Posterior cingulate gyrus (tissue), 11 donors: ENCODE data around the gene GRSF1.
"Not testable (repeated sequence)": the region's sequence is repeated elsewhere in the genome, so short reads cannot be mapped to it uniquely, and the experiment has no call there.

ENCODE experiments used
- DNase-seq, 10 donors: peaks; one replicate each; pipeline versions ENCODE4 v3.0.0 to v3.0.0-alpha.2; 2020 to 2021; ENCODE audit warnings: mixed read lengths in 3 of 10
- intact Hi-C: fragments of 100-400 bp; cut with DNase I; formaldehyde crosslinking; loops from one replicate; pipeline ENCODE4 v1.15.1; 2023

GRSF1 gene

DNA sequence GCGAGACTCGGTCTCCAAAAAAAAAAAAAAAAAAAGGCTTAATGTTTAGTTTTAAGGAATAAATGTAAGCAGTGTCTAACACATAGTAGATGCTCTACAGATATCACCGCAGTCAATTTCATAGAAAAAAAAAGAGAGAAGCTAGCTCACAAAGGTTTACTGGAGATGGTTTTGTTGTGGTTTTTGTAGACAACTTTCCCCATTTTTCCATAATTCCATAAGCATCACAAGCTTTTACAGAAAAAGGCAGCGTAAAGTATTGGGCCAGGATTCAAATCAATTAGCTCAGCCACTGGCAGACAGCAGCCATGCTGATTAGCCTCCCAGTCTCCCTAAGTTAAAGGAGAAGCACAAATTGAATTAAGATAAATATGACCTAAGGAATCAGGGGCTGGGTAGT is 1.5 kb downstream of the GRSF1 start:
- intact Hi-C loops, result loop anchor here (5.0 to 10.0 kb wide), 3 partner anchors 64 to 153 kb away; partner anchors contain the start of genes MOB1B, RUFY3 and UTP3
- DNase-seq, result no peak

DNA sequence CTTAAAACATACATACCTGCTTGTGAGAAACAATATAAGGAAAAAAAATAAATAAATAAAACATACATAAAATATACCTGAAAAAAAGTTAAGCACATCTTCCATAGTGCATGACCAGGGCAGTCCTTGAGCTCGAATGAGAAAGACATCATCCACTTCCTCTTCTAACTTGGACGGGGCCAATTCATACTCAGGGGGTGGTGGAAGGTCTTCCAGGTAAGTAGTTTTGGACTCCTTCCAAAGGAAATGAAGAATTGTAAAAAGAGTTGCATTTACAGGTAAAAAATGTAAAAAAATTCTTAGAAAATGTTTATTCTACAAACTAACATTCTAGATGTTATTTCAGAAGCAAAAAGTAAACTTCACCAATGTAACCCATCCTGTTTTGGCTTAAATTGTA is 3.6 kb downstream of the GRSF1 start:
- no peak for DNase-seq
- intact Hi-C loops, result loop anchor here (5.0 to 10.0 kb wide), 3 partner anchors 66 to 151 kb away; partner anchors contain the start of genes MOB1B, RUFY3 and UTP3

DNA sequence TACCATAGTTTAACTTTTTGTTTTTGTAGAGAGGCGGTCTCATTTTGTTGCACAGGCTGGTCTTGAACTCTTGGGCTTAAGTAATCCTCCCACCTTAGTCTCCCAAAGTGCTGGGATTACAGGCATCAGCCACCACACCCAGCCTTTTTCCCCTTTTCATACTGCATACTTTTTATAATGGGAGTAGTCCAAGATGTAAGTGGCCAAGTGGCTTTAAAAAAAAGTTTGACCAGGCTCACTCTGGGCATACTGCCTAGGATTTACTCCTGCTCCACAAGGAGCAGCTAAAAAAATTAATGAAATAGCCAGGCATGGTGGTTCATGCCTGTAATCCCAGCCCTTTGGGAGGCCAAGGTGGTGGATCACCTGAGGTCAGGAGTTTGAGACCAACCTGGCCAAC is 6.0 kb downstream of the GRSF1 start:
- no peak for DNase-seq
- intact Hi-C loops, result loop anchor here (10.0 kb wide), 1 partner anchor 149 kb away; the partner anchor contains the start of gene UTP3

DNA sequence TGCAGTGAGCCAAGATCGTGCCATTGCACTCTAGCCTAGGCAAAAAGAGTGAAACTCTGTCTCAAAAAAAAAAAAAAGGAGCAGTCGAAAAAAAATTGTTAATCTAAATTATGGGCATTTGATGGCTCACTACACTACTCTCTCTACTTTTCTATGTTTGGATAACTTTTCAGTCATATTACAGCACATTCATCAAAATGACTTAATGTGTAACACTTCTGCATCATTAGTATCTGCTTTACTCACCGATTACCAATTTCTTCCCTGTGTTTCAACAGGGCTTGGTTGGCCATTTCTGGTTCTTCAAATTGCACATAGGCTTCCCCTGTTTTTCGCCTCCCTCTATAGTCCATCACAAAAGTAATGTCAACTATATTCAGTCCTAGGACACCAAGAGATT is 8.4 kb downstream of the GRSF1 start:
- intact Hi-C loops, result loop anchor here (10.0 kb wide), 1 partner anchor 146 kb away; the partner anchor contains the start of gene UTP3
- DNase-seq, result no peak

DNA sequence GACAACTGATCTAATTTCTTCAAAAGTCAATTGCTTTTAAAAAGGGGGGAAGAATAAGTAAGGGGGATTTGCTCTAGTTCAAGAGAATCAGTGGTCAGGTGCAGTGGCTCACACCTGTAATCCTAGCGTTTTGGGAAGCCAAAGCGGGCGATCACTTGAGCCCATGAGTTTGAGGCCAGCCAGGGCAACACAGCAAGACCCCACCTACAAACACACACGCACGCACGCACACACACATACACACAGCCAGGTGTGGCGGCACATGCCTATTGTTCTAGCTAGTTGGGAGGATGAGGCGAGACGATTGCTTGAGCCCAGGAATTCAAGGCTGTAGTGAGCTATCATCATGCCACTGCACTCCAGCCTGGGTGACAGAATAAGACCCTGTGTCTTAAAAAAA is 9.6 kb downstream of the GRSF1 start:
- no peak for DNase-seq
- intact Hi-C loops, result loop anchor here (10.0 kb wide), 1 partner anchor 145 kb away; the partner anchor contains the start of gene UTP3

DNA sequence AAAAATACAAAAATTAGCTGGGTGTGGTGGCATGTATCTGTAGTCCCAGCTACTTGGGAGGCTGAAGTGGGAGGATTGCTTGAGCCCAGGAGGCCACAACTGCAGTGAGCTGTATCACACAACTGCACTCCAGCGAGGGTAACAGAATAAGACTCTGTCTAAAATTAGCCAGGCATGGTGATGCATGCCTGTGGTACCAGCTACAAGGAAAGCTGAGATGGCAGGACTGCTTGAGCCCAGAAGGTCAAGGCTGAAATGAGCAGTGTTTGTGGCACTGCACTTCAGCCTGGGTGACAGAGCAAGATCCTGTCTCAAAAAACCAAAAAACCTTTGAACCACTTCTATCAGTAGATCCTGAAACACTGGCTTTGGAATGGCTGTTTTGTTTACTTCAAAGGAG is 10.2 kb downstream of the GRSF1 start:
- DNase-seq, result no peak
- intact Hi-C loops, result no loop called here

DNA sequence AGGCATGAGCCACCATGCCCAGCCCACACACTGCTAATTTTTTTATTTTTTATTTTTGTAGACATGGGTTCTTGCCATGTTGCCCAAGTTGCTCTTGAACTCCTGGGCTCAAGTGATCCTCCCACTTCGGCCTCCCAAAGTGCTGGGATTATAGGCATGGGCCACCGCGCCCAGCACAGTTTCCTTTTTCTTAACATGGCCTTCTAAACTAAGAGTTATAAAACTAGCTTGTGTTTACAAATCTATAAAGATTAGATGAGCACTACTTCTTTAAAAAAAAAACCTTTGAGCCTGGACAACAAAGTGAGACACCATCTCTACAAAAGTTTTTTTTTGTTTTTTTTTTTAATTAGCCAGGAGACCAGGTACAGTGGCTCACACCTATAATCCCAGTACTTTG is 10.7 kb downstream of the GRSF1 start:
- intact Hi-C loops, result no loop called here
- DNase-seq, result no peak

DNA sequence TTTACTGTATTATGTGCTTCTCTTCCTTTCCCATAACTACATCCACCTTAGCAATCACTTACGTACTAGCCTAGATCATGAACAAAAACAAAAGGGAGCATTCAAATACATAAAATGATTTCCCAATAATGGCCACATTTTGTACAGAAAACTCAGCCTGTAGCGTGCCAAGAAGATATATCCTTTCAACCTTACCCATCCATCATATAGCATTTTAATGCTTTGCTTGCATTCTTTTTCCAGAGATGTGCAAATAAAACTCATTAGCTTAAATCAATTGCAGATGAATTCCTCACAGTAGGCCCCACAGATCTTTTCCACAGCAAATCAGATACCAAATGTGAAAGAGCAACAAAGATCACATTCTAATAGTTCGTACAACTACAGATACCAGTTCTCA is 20.8 kb downstream of the GRSF1 start:
- DNase-seq, result no peak
- intact Hi-C loops, result no loop called here

DNA sequence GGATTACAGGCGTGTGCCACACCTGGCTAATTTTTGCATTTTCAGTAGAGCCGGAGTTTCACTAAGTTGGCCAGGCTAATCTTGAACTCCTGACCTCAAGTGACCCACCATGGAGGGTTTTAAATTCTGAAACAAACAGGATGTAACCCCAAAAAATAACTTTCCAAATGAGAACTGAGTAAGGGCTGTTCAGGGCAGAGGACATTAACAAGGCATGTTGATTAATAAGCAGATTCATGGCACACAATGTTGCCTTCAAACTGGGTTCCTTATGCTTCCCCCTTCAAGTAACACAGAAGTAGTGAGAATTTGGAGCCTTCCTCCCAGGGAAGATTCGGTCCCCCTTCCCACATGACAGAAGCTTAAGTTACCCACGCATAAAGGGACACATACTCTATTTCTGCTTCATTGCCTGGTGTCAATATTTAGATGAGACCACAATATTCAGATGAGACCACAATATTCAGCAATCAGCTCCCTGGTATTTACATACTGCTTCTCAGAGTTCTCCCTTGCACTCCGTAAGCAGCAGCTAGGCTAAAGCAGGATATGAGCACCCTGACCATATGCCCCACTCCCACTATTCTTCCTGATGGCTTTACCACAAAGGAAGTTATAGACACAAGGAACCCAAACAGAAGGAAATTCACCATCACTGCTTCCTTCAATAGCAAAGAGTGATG is 21.4 kb downstream of the GRSF1 start:
- intact Hi-C loops, result no loop called here

DNA sequence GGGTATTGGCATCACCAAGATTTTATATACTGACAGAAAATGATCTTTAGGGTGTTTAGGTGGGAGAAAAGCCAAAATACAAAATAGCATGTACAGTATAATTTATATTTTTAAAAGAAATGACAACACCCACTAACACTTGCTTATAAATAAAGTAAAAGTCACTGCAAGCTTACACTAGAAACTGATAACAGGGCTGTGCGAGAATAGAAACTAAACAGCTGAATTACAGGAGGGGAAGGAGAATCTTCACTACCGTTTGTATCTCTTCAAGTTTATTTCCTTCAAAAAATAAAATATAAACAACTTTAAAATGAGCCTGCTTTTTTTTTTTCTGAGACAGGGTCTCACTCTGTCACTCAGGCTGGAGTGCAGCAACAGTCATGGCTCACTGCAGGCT is 22.8 kb downstream of the GRSF1 start:
- DNase-seq, result no peak
- intact Hi-C loops, result no loop called here

More for the DNA sequence above, 21.4 kb downstream of the GRSF1 start:
- no peak for DNase-seq

DNA sequence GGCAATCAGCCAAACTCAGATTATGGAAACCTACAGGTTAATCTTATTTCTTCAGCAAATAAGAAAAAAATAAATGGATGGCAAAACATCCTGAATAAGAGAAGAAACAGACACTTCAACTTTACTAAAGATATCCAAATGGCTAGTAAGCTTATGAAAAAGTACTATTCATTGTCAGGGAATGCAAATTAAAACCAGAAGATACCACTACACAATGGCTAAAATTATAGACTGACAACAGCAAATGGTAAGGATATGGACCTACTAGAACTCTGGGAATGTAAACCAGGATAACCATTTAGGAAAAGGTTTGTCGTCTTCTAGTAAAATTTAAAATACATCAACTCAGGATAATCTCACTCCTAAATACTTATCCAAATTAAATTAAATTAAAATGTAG is 24.3 kb downstream of the GRSF1 start:
- no peak for DNase-seq
- intact Hi-C loops, result no loop called here

DNA sequence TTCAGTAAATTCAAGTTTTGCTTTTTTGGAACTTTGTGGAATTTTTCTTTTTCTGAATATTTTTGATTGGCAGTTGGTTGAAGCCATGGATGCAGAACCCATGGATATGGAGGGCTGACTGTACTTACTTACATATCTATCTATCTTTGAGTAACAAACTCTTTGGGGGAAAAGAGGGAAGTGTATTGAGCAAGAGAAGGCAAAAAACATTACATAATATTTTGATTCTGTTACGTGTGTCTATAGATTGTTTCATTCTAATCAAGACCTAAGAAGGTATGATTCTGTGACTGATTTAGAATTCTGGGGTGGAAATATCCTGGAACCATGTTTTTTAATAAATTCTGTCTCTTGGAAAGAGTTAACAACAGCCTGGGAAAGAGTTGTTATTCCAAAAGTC is 31.5 kb downstream of the GRSF1 start:
- DNase-seq, result no peak
- intact Hi-C loops, result no loop called here

DNA sequence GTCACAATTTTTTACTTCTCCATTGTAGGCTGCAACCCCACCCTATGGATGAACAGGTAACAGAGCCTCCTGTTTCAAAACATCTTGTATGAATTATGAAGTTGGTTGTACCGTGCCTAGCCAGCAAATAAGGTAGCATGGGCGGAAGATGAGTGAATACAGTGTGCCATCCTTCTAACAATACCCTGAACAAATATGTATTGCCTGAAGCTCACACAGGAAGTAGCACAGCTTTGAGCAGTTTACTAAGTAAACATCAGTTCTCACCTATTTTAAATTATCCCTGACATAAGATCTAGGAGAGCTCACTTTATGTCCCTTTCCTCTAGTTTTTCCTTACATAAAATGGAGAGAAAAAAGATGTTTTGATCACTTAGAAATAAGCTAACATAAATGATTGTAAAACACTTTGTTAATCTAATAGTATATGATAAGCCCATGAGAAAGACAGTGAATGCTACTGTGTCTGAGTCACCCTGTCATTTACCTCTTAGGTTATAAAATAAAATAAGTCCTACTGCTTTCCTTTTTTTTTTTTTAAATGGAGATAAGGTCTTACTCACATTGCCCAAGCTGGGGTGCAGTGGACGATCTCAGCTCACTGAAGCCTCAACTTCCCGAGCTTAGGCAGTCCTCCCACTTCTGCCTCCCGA is 36.6 kb downstream of the GRSF1 start:
- no peak for DNase-seq
- intact Hi-C loops, result no loop called here

DNA sequence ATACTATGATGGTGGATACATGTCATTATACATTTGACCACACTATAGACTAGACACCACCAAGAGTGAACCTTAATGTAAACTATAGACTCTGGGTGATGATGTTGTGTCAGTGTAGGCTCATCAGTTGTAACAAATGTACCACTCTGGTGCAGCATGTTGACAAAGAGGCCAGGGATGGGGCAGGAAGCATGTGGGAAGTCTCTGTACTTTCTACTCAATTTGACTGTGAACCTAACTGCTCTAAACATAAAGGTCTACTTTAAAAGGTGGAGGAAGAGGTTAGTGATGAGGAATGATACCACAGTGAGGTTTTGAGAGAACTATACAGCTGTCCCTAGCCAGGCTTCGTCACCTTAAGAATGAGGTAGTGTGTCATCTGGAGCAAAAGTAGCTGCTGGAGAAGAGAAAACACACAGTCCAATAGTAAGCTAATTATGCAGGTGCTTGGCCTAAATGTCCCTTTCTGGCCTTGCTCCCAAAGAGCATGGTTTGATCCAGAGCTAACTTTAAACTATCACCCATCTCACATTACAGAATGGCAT is 38.4 kb downstream of the GRSF1 start:
- no peak for DNase-seq
- intact Hi-C loops, result no loop called here

DNA sequence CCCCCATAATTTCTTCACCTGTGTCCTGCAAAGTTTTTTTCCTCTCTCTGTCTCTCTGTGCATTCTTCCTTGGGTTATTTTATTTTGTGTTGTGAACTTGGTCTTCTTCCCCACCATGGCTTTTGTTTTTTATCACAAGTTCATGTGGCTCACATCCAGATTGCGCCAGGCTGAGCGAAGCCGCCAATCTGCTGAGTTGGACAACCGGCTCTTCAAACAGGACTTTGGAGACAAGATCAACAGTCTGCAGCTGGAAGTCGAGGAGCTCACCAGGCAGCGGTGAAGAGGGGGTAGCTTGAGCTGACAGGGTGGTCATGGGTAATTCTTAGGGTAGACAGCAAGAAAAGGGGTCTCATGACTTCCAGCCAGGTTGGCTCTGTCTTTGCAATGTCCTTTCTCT is 46.1 kb downstream of the GRSF1 start:
- intact Hi-C loops, result no loop called here
- no peak for DNase-seq

DNA sequence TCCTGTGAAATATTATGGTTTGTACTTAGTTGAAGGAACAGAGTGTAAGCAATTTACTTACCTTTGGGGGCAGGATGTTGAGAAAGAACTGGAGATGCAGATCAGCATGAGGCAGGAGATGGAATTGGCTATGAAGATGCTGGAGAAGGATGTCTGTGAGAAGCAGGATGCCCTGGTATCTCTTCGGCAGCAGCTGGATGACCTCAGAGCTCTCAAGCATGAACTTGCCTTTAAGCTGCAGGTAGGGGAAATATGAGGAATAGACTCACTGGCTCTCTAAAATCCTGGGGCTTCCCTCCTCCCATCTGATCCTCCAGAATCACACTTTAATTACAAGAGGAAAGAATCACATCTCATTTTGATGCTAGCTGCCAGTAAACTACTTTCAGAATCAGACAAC is 51.0 kb downstream of the GRSF1 start:
- no peak for DNase-seq
- intact Hi-C loops, result no loop called here

DNA sequence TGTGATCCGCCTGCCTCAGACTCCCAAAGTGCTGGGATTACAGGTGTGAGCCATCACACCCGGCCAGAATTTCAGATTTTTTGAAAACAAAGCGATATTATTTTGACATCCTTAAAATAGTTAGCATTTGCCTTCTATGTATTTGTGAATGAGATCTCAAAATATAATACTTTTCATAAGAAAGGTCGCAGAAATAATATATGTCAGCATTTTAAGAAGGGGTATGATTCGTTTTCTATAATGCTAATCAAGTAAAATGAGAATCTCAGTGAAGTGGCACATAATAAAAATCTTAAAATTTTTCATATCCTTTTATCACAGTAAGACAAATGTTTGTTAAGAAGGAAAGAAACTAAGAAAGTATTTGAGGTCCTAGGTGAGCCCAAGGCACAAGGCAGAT is 52.2 kb downstream of the GRSF1 start:
- intact Hi-C loops, result no loop called here
- no peak for DNase-seq

DNA sequence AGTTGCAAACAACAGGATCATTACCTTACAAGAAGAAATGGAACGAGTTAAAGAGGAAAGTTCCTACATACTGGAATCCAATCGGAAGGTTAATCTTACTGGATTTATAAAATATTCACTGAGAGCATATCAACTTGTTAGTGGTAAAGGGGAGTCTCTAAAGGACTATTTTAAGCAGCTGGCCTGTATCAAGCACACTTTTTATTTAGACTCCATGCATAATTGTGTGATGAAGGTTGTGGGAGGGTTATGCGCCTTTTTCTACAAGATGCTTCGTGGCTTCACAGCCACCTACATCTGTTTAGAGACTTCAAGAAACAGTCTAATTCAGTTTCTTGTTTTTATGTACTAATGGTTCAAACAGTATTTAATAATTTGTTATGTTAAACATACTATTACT is 56.6 kb downstream of the GRSF1 start:
- DNase-seq, result no peak

DNA sequence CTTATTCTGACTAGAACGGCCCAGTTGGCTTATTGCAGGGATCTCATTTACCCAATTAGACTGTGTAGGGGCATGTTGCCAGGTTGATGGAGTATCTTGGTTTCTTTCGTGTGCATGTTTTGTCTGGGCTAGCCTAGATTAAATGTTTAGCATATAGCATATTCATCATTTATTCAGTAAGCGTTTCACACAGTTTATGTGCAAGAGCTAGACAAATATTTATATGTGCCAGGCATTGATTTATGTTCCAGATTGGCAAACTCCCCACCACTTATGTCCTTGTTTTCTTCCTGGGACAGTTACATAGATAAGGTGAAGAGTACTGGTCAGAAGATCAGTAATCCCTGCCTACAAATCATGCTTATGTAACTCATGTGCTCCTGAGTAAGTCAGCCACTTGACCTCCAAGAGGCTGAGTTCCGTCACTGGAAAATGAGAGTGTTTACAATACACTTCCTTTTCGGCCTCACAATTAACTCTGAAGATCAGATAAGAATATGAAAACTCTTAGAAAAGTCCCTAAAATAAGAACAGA is 60.7 kb downstream of the GRSF1 start:
- no peak for DNase-seq

More for the DNA sequence above, 56.6 kb downstream of the GRSF1 start:
- intact Hi-C loops, result no loop called here

DNA sequence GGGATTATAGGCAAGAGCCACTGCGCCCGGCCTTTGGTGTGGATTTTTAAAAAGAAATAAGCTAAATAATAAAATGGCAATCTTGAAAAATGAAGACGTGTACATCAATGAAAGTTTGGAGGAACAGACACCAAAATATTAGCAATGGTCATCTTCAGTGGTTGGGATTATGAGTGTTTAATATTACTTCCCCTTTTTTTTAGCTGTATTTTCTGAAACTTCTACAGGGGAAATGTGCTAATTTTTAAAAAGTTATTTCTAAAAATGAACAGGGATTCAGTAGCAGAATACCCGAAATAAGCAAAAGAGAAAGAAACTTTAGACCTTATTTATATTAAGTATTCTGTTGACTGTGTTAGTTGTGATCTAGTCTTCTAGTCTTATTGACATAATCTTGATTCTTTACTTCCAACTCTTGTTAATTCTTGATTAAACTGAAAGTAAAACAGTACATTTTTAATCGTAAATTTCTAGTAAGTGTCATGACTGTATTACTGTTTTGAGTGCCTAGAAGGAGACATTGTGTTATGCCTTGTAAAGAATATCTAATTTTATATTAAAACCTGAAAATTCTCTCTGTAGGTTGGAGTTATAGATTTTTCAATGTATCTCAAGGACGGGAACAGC is 66.6 kb downstream of the GRSF1 start:
- intact Hi-C loops, result no loop called here

More for the DNA sequence above, 60.7 kb downstream of the GRSF1 start:
- intact Hi-C loops, result no loop called here

DNA sequence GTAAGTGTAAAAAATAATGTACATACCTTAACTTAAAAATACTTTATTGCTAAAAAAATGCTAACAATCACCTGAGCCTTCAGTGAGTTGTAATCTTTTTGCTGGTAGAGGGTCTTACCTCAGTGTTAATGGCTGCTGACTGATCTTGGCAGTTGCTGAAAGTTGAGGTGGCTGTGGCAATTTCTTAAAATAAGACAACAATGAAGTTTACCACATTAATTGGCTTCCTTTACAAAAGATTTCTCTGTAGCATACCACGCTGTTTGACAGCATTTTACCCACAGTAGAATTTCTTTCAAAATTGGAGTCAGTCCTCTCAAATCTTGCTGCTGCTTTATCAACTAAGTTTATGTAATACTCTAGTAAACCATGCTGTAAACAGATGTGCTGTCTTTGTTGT is 70.3 kb downstream of the GRSF1 start:
- DNase-seq, intact Hi-C loops: not testable (repeated sequence)

More for the DNA sequence above, 66.6 kb downstream of the GRSF1 start:
- no peak for DNase-seq
